Gastroesophageal sphincter (tissue), 4 donors: ENCODE data around the gene CALHM3. TPM values are rescaled to one million over a fixed set of nuclear protein-coding genes. Genes with fewer than 3 reads are reported as not detected.

Experiments
- ATAC-seq: fragments of 150-250 bp; one replicate; pipeline ENCODE4 v1.9.1; 2016; ENCODE audit warnings: mild to moderate bottlenecking, moderate library complexity
- H3K27ac ChIP-seq, 4 donors: fragments of 200-600 bp; sonication (generic) in 3 of 4; 1 replicate in 3 of 4; 2 replicates in 1 of 4; pipeline ENCODE4 v1.5.1; 2016 to 2019
- H3K27me3 ChIP-seq: fragments of 200-600 bp; sonication (generic); one replicate; pipeline ENCODE4 v1.5.1; 2019
- H3K36me3 ChIP-seq, 2 donors: fragments of 200-600 bp; sonication (generic); one replicate each; pipeline ENCODE4 v1.5.1; 2019; ENCODE audit warnings: control low read depth in 1 of 2
- H3K4me1 ChIP-seq, 3 donors: fragments of 200-600 bp; sonication (generic); 1 replicate in 2 of 3; 2 replicates in 1 of 3; pipeline ENCODE4 v1.5.1; 2016 to 2019; ENCODE audit warnings: control low read depth in 2 of 3
- H3K4me3 ChIP-seq, 2 donors: fragments of 200-600 bp; sonication (generic); one replicate each; pipeline ENCODE4 v1.5.1; 2019; ENCODE audit warnings: mild to moderate bottlenecking in 1 of 2, moderate library complexity in 1 of 2
- H3K9me3 ChIP-seq, 3 donors: fragments of 200-600 bp; sonication (generic); one replicate each; pipeline ENCODE4 v1.5.1; 2017 to 2019; ENCODE audit warnings: control low read depth in 2 of 3
- EP300 ChIP-seq: sonication (generic); formaldehyde crosslinking; IDR thresholded peaks from one replicate; pipeline ENCODE4 v1.6.1; 2017; ENCODE audit warnings: antibody characterized with exemption, mild to moderate bottlenecking
- POLR2A ChIP-seq, 2 donors: fragments of 450-650 bp; IDR thresholded peaks; one replicate each; pipeline ENCODE4 v1.6.1; 2017; ENCODE audit warnings: antibody characterized with exemption in 2 of 2, mild to moderate bottlenecking in 2 of 2, moderate library complexity in 1 of 2
- POLR2AphosphoS5 ChIP-seq: sonication (generic); formaldehyde crosslinking; IDR thresholded peaks from one replicate; pipeline ENCODE4 v1.6.1; 2017; ENCODE audit warnings: antibody characterized with exemption
- WGBS, 2 donors: methylation state at CpG; one replicate each; pipeline ENCODE4 v1.1.5; 2018; ENCODE audit warnings: low coverage in 1 of 2; 5-methylcytosine and 5-hydroxymethylcytosine counted together
- total RNA-seq, 4 donors: library from RNA; depleted of rRNA; stranded (reverse); fragments of >200 nt; gene quantifications; one replicate each; pipeline ENCODE4 v1.1.0, GENCODE V29; 2016
- TF ChIP-seq, protein P1 (sequence below), 4 experiments: fragments of 200-600 bp in 2 of 4; fragments of 450-650 bp in 2 of 4; sonication (generic) in 1 of 4; IDR thresholded peaks; one replicate each; pipeline ENCODE4 v1.5.1; 2017 to 2019; ENCODE audit warnings: antibody characterized with exemption in 4 of 4, mild to moderate bottlenecking in 2 of 4, moderate library complexity in 2 of 4

CALHM3 gene
- total RNA-seq, 4 donors from 2014 or later, result not detected

DNA sequence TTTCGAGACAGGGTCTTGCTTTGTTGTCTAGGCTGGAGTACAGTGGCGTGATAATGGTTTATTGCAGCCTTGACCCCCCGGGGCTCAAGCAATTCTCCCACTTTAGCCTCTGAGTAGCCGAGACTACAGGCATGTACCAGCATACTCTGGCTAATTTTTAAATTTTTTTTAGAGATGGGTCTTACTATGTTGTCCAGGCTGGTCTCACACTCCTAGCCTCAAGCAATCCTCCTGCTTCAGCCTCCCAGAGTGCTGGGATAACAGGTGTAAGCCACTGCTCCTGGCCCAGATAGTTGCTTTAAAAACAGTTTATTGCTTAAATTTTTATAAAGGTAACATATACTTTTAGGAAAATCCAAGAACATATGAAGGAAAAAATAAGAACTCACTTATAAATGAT lies 40.8 kb upstream of the CALHM3 start:
- no peaks in the 10 kb centered on the region for H3K27me3 ChIP-seq
- H3K4me3 ChIP-seq, result no peak overlapping the region
- no peaks in the 10 kb centered on the region for H3K9me3 ChIP-seq
- peaks cover 0 to 11% (median 0%) of the 10 kb centered on the region in 3 donors for H3K4me1 ChIP-seq
- no peak overlapping the region for H3K27ac ChIP-seq
- H3K36me3 ChIP-seq, result no peaks in the 10 kb centered on the region
- no peak for TF ChIP-seq POLR2A (IDR thresholded peaks at IDR 0.05)
- TF ChIP-seq POLR2AphosphoS5, result no peak
- TF ChIP-seq EP300, result no peak
- TF ChIP-seq, protein P1, sequence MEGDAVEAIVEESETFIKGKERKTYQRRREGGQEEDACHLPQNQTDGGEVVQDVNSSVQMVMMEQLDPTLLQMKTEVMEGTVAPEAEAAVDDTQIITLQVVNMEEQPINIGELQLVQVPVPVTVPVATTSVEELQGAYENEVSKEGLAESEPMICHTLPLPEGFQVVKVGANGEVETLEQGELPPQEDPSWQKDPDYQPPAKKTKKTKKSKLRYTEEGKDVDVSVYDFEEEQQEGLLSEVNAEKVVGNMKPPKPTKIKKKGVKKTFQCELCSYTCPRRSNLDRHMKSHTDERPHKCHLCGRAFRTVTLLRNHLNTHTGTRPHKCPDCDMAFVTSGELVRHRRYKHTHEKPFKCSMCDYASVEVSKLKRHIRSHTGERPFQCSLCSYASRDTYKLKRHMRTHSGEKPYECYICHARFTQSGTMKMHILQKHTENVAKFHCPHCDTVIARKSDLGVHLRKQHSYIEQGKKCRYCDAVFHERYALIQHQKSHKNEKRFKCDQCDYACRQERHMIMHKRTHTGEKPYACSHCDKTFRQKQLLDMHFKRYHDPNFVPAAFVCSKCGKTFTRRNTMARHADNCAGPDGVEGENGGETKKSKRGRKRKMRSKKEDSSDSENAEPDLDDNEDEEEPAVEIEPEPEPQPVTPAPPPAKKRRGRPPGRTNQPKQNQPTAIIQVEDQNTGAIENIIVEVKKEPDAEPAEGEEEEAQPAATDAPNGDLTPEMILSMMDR (IDR thresholded peaks at IDR 0.05), result no peak
- ATAC-seq, result no peak
- WGBS, 2 donors, result 92 to 100% methylated on average over 2 to 4 of the region's 4 CpGs

DNA sequence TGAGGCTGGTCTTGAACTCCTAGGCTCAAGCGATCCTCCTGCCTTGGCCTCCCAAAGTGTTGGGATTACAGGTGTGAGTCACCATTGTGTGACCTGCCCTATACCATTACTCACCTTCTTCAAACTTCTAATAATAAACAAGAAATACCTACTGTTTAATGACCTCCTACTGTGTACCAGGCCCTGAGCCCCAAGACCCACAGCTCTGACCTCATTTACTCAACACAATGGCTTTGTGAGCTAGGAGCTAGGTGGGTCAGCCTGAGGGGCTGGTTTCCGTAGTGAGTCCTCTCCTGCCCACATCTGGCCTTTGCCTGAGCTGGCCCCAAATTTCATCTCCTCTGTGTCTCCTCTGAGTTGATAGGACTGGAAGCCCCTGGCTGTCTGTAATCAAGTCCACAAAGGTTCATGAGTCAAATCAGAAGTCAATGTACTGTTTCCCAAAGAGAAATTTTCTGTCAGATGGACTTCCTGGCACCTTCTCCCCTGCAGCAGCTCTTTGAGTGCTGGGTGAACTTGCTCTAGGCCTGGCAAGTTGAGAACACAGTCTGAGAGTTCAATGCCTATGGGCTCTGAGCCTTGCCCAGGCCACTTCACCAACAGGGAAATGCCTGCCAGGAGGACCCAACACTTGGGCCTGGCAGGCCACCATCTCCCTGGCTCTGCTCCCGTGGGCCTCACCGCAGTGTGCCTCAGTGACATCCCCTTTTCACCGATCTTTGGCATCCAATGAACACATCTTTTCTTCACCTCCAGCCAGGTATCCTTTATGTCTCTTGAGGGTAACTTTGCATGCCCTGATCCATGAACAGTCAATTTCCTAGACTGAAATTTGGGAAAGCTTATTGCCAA lies 38.4 kb upstream of the CALHM3 start:
- Histone ChIP-seq H3K4me1 (peaks cover 0 to 35% (median 8%) of the 10 kb centered on the region in 3 donors), H3K27ac (no peak overlapping the region), H3K4me3 (no peak overlapping the region), H3K27me3 (no peaks in the 10 kb centered on the region), H3K9me3 (no peaks in the 10 kb centered on the region), H3K36me3 (no peaks in the 10 kb centered on the region)
- TF ChIP-seq, protein P1 (IDR thresholded peaks at IDR 0.05), result no peak
- TF ChIP-seq POLR2AphosphoS5 (no peak), EP300 (no peak)
- no peak for ATAC-seq
- 100% methylated on average over 4 of the region's 5 CpGs; no CpG with 5 or more reads in 1 of the 2 donors for WGBS, 2 donors

DNA sequence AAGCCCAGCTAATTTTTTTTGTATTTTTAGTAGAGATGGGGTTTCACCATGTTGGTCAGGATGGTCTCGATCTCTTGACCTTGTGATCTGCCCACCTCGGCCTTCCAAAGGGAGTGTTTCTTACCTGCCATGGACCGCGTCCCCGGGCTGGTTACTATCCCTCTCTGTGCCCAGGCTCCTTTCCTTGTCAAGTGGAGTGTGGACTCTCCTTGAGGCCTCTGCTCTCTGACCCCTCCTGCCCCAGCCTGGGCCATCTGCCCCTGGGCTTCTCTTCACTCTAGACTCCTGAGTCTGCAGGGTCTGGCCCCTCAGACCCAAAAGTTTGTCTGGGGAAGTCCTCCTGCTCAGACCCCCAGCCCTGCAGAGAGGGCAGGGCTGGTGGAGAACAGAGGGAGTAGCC lies 35.2 kb upstream of the CALHM3 start:
- H3K9me3 ChIP-seq, result no peaks in the 10 kb centered on the region
- 80% methylated on average over 4 of the region's 5 CpGs; no CpG with 5 or more reads in 1 of the 2 donors for WGBS, 2 donors
- H3K27ac ChIP-seq, result peak overlapping the region in 3 of 4 donors; percentile 65 to 73 (median 73)
- H3K27me3 ChIP-seq, result no peaks in the 10 kb centered on the region
- H3K36me3 ChIP-seq, result no peaks in the 10 kb centered on the region
- ATAC-seq, result no peak
- TF ChIP-seq POLR2A (IDR thresholded peaks at IDR 0.05) (no peak), EP300 (no peak), POLR2AphosphoS5 (no peak)
- TF ChIP-seq, protein P1 (IDR thresholded peaks at IDR 0.05), result no peak
- peaks cover 0 to 40% (median 8%) of the 10 kb centered on the region in 3 donors for H3K4me1 ChIP-seq
- H3K4me3 ChIP-seq, result no peak overlapping the region

DNA sequence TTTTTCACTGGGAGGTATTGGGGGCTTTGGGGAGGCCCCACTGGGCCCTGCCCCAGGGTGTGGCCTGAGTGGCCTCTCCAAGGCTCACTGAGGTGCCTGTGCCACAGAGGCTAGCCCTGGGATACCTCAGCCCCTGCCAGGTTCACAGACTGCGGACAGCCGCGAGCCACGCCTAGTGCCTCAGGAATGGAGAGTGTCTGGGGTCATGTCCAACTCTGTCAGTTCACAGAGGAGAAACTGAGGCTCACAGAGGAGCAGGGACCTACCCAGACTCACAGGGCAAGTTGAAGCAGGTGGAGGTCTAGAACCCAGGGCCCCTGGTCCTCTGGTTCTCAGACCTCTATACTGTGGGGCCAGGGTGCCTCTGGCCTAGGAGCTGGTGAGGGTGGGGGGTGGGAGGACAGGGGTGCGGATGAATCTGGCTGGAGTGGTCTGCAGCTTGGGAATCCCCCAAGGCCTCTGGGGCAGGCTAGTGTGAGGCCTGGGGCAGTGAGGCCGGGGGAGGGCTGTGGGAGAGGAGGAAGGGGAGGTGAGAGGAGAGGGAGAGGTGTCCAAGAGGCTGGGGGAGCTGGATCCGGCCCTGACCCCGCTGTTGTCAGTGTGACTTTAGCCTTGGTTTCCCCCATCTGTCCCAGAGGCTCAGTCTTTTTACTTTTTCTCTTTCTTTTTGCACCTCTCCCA lies 34.5 kb upstream of the CALHM3 start:
- Histone ChIP-seq H3K27me3 (no peaks in the 10 kb centered on the region), H3K4me1 (peaks cover 0 to 40% (median 8%) of the 10 kb centered on the region in 3 donors), H3K9me3 (no peaks in the 10 kb centered on the region), H3K27ac (peak overlapping the region in 3 of 4 donors; percentile 70 to 73 (median 73)), H3K36me3 (no peaks in the 10 kb centered on the region), H3K4me3 (no peak overlapping the region)
- no peak for ATAC-seq
- 89 to 93% methylated on average over 2 of the region's 8 CpGs for WGBS, 2 donors
- TF ChIP-seq POLR2AphosphoS5, result no peak
- no peak for TF ChIP-seq EP300
- no peak for TF ChIP-seq POLR2A (IDR thresholded peaks at IDR 0.05)
- TF ChIP-seq, protein P1 (IDR thresholded peaks at IDR 0.05), result no peak
